Femur (tissue), 1 donor: ENCODE measurements around the gene KIF2B.
"Not testable (repeated sequence)": the region's sequence is repeated elsewhere in the genome, so short reads cannot be mapped to it uniquely, and the experiment has no call there.

Experiments
- DNase-seq: peaks from one replicate; pipeline ENCODE4 v3.0.0-alpha.2; 2017

Gene KIF2B, protein sequence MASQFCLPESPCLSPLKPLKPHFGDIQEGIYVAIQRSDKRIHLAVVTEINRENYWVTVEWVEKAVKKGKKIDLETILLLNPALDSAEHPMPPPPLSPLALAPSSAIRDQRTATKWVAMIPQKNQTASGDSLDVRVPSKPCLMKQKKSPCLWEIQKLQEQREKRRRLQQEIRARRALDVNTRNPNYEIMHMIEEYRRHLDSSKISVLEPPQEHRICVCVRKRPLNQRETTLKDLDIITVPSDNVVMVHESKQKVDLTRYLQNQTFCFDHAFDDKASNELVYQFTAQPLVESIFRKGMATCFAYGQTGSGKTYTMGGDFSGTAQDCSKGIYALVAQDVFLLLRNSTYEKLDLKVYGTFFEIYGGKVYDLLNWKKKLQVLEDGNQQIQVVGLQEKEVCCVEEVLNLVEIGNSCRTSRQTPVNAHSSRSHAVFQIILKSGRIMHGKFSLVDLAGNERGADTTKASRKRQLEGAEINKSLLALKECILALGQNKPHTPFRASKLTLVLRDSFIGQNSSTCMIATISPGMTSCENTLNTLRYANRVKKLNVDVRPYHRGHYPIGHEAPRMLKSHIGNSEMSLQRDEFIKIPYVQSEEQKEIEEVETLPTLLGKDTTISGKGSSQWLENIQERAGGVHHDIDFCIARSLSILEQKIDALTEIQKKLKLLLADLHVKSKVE

DNA sequence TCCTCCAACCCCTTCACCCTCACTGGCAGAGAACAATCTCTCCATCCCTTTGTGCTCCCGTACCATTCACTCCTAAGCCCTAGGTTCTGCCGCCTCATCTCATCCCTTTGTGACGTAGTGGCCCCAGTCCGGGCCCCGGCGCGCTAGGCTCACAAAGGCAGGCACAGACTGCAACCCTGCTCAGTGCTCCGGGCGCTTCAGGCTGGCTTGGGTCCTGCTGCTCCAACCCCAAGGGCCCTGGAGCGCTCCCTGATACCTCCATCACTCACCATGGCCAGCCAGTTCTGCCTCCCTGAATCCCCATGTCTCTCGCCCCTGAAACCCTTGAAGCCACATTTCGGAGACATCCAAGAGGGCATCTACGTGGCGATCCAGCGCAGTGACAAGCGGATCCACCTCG, at the start of gene KIF2B:
Gene KIF2B, plus strand, starts transcription at position 164 of the 400 bp plus-strand sequence. Its CDS starts 107 bp downstream, at position 271.
- DNase-seq = no peak

DNA sequence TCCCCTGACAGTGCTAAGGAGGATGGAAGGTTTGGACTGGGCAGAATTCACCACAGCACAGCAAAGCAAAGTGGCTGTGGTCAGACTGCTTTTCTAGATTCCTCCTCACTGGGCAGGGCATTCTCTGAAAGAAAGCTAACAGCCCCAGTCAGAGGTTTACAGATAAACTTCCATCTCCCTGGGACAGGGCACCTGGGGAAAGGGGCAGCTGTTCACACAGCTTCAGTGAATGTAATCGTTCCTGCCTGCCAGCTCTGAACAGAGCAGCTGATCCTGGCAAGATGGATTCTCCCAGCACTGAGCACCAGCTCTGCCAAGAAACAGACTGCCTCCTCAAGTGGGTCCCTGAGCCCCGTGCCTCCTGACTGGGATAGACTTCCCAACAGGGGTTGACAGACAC, 42.4 kb upstream of the KIF2B start:
- DNase-seq = no peak

- DNase-seq = no peak
Measured at GRCh38 chr17:53791551-53791950, 31.2 kb upstream of the KIF2B start.

DNA sequence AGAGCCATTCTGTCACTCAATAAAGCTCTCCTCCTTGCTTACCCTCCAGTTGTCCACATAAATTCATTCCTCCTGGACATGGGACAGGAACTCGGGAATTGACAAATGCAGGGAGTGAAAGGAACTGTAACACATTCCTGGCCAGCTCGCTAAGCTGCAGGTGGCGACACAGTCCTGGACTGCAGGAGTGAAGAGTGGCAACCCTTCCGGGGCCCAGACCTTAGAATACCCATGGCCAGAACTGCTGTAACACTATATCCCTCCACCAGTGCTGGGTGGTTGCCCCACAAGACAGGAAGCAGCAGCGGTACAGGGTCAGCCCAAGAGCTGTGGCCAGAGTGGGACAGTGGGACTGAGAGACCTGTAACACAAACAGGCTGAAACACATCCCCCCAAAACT, 30.3 kb upstream of the KIF2B start:
- DNase-seq = no peak

- no peak for DNase-seq
Measured at GRCh38 chr17:53792997-53793396, 29.7 kb upstream of the KIF2B start.

DNA sequence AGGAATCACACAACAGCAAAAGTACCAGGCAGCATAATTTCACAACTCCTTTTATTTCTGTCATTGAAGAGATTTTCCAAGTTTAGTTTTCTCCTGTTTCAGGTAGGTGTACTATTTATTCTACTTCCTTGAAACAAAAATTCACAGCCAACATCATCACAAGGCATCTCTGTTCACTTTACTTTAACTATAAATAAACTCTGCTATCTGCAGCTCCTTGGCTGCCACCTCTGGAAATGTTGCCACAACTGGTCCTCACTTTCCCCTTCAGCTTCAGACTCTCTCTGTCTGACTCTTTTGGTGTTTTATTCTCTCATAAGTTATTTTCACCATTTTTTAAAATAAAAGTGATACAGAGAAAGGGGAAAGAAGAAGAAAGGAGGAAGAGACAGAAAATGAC, 27.9 kb upstream of the KIF2B start:
- no peak for DNase-seq

- DNase-seq = no peak
Measured at GRCh38 chr17:53796642-53797041, 26.1 kb upstream of the KIF2B start.

DNA sequence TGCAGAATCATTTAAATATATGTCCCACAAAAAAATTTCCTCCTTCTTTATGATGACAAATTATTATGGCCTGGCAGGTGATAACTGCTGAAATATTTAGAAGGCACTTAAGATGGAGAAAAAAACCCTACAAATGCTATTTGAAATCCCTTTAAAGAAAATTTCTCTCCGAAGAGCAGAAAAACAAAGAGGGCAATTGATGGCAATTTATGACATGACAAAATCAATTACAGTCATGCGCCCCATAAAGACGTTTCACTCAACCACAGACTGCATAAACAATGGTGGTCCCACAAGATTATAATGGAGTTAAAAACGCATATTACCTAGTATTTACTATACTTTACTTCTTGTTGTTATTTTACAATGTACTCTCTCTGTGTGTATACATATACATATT, 25.2 kb upstream of the KIF2B start:
- no peak for DNase-seq

DNA sequence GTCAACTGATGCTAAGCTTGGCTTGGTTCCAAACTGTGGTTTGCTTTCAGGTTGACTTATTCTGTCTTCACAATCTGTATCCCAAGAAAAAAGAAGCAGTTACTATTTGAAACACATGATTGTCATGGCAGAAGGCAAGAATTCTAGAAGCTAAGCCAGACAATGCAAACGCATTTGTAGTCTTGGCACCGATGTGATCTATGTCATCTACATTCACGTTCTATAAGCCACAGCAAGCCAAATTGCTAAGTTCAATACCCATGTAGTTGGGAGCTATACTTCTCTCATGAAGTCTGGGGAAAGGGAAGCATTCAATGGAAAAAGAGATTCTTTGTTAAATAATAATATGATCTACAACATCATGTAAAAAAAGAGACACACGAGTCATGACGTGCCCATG, 18.3 kb upstream of the KIF2B start:
- DNase-seq = no peak

DNA sequence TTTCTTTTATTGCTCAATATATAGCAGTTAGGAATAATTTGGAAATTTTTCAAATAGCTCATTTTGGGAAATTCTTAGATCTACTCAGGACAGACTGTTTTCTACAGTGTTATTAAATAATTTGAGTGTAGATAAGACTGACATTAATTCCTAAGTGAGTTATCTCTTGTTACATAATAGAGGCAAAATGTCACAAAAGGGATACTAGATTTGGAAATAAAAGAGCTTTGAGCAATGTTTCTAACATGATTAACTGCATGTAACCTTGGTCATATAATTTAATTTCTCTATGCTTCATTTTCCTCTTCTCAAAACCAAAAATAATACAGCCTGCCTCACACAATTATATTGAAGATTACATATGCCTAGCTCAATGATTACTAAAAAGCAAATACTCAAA, 16.3 kb upstream of the KIF2B start:
- no peak for DNase-seq

- no peak for DNase-seq
Measured at GRCh38 chr17:53807286-53807685, 15.4 kb upstream of the KIF2B start.

GRCh38 chr17:53818271-53818670, 4.5 kb upstream of the KIF2B start:
- no peak for DNase-seq

GRCh38 chr17:53818929-53819328, 3.8 kb upstream of the KIF2B start:
- no peak for DNase-seq

GRCh38 chr17:53819956-53820355, 2.8 kb upstream of the KIF2B start:
- DNase-seq = no peak

- no peak for DNase-seq
Measured at GRCh38 chr17:53823341-53824050, 769 bp downstream of the KIF2B start.

DNA sequence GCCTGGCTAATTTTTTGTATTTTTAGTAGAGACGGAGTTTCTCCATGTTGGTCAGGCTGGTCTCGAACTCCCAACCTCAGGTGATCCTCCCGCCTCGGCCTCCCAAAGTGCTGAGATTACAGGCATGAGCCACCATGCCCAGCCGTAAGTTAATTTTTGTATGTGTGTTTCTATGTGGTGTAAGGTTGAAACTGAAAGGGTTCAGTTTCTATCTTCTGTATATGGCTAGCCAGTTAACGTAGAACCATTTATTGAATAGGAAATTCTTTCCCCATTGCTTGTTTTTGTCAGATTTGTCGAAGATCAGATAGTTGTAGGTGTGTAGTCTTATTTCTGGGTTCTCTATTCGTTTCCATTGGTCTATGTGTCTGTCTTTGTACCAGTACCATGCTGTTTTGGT, 12.0 kb downstream of the KIF2B start:
- not testable (repeated sequence) for DNase-seq

DNA sequence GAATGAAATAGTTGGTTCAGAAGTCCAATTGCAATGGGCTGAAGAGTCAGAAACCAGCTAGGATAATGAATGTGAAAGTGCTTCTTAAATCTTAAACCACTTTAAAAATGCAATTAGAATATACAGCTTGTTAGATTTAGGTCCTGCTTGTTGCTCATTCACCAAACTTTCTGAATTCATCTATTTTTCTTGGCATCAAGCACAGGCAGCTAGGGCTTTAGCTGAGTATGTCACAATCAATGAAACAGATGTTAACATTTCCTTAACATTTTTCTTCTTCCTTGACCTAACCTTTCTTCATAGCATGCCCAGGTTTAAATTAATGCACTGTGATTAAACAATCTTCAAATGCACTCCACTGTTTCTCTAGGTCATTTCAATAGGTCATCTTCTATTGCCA, 14.4 kb downstream of the KIF2B start:
- no peak for DNase-seq

DNA sequence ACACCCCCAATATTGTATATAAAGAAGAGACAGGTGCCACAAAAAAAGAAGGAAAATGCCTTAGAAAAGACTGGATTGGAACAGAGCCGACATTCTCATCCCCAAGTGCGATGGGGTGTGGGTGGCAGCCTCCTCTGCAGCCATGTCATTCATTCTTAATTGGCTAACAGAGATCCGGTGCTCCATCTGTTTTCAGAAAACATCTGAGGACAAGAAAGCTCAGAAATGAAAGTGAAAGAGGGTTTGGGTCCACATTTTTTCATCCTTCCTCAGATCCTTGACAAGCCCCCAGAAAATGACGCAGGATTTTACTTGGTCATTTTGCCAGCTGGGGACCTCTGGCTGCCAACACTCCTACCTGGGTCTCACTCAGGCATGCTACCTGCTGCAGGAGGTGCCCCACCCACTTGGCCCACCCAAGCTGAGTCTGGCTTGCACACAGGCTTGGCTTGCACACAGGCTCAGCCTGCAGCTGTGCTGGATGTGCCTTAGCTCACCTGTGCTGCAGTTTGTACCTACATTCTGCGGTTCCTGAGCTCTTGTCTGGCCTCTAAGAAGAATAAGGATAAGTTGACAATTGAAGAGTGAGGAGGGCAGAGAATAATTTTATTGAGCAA, 21.9 kb downstream of the KIF2B start:
- DNase-seq = no peak

DNA sequence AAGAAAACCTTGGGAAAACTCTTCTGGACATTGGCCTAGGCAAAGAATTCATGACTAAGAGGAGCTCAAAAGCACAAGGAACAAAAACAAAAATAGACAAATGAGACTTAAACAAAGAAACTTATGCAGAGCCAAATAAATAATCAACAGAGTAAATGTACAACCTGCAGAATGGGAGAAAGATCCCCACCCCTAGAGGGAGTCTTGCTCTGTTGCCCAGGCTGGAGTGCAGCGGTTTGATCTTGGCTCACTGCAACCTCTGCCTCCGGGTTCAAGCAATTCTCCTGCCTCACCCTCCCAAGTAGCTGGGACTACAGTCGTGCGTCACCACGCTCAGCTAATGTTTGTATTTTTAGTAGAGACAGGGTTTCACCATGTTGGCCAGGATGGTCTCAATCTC, 48.4 kb downstream of the KIF2B start:
- DNase-seq = not testable (repeated sequence)
